GM18870 (cell line): ENCODE results near the gene DLX4.

Source experiments
- ATAC-seq: cut with Tn5 transposase; IDR thresholded peaks from one replicate; pipeline ENCODE4 v1.9.1; 2021; ENCODE audit warnings: moderate library complexity; ENCODE audit not compliant: unreplicated experiment

DLX4 gene

DNA sequence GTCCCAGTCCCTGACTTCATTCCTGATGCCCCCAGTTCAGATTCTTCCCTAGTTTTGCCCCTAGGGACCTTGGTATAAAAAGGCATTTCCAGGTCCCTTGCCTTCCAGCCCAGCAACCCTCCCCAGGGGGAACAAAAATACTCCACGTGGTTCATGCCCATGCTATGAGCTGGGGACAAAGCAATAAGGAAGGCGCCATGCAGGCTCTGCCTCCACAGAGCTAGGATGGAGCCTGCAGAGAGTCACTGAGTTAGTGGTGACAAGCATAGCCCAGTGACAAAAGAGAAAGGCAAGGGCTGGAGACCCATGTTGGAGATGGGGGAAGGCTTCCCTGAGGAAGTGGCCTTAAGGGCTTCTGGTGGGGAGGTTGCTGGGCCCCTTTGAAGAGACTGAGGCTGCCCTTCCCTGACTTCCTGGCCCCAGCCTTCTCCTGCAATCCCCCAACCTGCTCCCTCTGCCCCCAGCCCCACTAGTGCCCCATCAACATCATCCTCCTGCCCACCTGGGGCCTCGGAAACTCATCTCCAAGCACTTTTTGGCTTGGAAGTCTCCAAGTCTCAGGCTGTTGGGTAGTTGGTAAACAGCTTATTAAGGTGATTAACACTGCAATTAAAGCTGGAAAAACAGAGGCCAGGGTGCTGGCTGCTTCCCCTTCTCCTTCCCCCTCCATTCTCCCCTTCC lies 16.5 kb downstream of the DLX4 start:
- ATAC-seq = no peak

DNA sequence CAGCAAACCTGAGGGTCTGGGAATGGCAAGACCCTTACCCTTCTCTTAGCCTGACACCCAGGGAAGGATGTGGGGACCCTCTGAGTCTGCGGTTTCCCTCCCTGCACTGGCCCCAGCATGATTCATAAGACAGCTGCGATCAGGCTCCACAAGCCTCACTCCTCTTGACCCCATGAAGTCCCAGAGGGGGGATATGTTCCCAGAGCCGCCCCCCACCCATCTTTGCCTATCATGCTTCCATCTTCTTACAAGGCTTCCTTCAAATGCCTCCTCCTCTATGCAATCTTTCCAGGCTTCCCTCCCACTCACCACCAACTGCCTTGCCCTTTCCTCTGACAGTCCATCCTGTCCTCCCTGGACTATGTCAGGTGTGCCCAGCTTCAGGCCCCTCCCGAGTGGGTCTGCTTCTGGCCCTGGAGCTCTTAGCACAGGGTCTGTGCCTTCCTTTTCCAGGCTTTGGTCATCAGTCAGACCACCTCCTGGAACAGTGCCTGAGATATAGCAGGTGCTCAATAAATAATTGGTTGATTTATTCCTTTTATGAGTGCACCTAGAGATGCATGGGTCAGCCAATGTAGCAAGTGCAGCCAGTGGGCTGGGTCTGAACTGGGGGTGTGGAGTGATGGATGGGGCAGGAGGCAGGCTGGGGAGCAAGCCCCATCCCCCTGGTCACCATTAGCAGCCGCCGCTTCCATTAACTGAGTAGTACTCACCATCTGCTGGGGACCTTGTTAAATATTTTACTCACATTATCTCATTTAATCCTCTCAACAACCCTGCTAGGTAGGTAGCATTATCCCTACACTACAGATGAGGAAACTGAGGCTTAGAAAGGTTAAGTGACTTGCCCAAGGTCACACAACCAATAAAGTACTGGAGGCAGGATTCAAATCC lies 17.7 kb downstream of the DLX4 start:
- no peak for ATAC-seq

DNA sequence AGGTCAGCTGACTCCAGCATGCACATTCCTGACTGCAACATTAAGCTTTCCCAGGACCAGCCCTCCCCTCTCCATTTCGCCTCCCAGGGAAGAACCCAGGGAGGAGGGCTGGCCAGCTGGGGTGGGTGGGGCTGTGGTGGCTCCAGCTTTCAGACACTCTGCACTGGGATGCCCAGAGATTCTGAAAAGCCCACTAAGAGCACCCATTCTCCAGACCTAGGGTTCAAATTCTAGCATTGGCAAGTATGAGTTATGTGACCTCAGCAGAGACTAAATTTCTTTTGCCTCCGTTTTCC lies 18.2 kb downstream of the DLX4 start:
- no peak for ATAC-seq

DNA sequence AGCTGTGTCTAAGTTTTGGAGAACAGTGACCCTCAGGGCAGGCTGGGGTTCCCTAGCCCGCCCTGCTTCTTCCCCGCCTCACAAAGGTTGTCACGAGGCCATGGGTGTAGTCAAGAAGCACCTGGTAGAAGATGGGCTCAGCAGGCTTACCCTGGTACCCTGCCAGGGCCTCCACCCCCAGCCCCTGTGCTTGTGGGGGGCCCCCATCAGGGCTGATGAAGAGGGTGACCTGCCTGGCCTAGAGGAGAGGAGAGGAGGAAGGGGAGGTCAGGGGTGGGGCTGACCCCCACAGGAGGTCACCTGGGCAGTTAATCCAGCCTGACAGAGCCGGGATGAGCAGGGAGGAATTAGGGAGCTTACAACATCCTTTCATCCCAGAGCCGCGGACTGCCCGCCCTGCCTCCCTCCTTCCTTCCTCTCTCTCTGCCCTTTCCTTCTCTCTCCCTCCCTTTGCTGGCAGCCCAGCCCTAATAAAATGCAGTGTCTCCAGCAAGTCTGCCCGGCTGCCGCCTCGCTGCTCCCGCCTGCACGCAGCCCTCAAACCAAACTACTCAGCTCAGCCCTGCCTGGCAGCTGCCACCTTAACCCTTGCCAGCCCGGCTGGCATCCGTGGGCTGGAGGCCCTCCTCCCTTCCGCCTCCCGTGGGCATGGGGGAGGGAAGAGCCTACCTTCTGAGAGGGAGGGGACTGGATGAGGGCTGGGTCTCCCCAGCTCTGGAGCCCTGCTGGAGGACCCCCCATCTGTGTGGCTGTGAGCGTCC lies 18.9 kb downstream of the DLX4 start:
- no peak for ATAC-seq

DNA sequence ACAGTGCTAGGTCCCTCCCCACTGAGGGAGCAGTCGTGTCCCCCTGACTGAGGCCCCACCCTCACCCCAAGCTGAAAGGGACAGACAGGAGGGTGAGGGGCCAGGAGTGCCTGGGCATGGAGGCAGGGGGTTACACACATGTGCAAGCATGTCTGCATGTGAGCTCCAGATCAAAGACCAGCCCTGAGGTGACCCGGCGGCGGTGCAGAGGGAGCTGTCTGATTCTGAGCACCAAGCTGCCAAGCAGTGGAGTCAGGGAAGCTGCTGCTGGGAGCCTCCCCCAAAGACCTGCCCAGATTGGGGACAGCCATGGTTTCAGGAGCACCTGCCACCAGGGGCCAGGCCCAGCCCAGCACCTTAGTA lies 20.5 kb downstream of the DLX4 start:
- ATAC-seq = no peak

DNA sequence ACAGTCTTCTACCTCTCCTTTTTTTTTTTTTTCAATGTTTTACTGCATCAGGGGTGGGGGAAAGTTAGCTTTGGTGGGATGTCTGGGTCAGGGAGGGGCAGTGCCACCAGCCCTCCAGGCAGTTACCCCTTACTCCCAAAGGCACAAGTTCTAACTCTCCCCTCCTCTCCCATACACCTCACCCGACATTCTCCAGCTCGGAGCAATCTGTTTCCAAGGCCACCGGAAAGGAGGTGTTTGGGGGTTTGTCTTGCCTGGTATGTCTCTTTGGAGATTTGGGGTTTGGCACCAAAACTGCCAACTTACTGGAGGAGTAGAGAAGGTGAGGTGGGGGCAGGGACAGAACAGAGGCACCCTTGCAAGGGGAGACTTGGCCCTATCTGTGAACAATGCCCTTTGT lies 21.3 kb downstream of the DLX4 start:
- no peak for ATAC-seq

DNA sequence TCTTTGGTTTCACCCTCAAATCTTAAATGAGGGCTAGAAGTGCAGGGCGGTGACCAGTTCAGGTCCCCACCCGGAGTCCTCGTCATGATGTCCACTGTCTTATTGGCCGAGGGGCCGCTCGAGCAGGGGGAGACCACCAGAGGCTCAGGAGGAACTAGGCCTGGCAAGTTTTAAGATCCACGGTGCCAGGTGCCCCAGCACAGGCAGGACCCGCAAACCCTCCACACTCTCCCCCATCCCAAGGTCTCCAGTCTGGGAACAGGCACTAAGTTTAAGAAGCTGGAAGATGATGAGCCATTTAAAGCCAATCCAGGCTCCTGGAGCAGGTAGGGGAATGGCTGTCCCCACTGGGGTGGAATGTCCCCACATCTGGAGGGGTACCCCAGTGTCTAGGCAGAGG lies 21.9 kb downstream of the DLX4 start:
- no peak for ATAC-seq

DNA sequence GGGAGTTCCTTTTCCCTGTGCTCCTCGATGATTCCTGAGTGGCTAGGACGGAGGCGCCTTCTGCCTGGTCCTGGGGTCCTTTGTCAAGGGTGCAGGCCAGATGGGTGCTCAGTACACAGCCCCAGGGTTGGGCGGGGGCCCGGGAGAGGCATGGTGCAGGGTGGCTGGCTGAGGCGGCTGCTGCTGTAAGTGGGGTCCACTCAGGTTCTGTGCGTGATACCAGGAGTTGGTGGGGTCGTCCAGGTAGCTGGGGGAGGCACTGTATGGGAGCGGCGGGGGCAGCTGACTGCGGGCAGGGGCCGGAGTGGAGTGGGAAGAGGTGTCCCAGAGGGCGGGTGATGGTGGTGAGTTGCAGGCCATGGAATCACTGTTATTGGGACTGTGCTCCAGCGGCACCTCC lies 22.4 kb downstream of the DLX4 start:
- no peak for ATAC-seq

DNA sequence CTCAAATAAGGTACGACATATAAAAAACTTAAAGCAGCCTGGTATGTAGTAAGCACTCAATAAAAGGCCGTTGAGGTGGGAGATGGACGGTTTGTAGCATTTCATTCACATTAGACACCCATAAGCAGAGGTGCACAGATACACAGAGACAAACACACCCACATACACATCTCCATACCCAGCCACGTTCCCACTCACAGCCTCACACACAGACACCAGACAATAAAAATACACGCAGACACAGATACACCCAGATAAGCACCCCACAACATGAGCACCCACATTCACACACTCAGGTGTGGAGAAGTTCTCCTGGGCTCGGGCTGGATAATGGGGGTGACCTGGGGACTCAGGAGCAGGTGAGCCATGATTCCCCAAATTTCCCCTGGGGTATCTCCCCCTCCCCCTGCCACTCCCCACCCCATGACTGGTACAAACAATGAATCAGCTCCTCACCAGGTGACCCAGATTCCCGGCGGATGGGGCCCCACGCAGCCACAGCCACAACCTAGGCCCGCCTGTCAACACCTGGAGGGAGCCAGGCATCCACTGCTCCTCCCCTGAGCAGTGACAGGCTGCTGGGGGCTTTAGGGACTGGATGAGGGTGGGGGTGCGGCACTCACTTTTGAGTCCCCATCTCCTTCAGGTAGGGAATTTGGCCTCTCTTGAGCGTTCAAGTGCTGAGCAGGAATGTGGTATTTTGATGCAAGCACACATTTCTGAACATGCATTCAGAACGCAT lies 23.4 kb downstream of the DLX4 start:
- ATAC-seq = no peak

DNA sequence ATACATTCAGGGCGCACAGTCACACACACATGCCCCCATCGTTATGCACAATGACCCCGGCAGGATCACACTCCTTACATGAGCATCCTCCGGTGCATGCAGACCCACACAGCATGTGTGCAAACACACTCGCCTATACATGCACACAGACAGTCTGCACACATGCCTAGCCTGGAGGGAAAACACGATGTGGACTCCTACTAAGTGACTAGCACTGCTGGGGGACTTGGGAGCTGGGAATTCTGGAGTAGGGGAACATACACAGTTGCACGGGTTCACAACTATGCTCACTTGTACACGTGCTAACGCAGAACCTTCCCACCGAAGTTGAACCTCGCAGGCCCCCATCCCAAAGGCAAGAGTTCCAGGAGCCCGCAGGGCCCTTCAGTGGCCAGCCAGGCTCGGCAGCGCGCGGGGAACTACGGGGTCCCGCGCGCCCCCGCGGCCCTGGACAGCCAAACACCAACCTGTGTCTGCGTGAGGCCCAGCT lies 24.0 kb downstream of the DLX4 start:
- ATAC-seq = no peak

DNA sequence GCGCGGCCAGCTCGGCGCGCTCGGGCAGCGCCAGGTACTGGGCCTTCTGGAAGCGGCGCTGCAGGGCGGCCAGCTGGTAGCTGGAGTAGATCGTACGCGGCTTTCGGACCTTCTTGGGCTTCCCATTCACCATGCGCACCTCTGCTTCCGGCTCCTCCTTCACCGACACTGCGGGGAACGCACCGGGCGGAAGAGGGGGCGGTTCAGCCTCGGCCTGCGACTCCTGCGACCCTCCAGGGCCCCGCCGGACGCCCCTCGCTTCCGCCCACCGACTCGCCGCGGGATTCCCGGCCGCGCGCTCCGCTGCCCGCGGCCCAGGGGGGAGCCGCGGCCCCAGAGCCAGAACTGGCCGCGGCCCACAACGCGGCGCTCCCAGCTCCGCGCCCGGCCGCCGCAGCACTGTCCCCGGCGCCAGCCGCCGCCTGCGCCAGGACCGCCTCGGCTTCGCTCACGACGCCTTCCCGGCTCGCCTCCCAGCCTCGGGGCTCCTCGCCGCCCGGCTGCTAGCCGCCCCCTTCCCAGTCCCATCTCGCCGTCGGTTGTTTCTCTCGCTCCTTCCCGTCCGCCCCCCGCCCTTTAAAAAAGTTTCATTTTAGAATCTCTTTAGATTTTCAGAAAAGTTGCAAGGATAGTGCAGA lies 24.6 kb downstream of the DLX4 start:
- ATAC-seq = no peak

DNA sequence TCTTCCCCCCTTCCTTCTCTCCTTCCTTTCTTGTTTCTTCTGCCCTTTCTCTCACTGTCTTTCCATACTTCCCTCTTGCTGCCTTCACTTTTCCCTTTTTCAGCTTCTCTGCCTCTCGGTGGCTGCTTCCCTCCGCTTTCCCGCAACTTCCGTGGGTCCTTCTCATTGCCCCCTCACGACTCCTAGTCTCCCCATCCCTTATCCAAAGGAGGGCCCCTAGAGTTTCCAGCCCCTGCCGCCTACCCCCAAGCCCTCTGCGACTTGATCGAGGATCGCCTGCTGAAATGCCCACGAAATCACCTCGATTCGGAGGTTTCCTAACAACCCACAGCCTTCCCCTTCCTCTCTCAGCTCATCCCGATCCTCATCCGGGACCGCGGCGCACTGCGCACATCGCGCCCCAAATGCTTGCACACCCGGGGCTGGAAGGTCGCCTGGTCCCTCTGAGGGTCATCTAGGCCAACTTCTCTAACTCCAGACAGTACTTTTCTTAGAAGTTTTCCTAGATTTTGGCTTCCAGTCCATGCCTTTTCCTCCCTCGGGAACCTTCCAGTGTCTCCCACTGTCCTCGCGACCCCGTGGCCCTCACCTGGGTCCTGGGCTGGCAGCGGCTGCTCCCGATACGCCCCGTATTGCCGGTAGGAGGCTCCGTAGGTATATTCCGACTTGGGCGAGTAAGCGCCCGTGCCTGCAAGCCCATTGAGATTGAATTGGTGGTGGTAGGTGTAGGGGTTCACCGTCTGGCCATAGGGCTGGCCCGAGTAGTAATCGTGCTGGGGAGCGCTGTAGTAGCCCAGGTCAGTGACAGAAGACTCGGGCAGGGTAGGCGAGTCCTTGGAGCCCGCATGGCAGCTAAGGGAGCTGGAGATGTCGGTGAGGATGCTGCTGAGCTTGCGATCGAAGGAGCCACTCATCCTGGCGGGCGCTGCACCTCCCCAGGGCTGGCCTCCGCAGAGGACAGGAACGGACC lies 25.4 kb downstream of the DLX4 start:
- ATAC-seq = no peak

DNA sequence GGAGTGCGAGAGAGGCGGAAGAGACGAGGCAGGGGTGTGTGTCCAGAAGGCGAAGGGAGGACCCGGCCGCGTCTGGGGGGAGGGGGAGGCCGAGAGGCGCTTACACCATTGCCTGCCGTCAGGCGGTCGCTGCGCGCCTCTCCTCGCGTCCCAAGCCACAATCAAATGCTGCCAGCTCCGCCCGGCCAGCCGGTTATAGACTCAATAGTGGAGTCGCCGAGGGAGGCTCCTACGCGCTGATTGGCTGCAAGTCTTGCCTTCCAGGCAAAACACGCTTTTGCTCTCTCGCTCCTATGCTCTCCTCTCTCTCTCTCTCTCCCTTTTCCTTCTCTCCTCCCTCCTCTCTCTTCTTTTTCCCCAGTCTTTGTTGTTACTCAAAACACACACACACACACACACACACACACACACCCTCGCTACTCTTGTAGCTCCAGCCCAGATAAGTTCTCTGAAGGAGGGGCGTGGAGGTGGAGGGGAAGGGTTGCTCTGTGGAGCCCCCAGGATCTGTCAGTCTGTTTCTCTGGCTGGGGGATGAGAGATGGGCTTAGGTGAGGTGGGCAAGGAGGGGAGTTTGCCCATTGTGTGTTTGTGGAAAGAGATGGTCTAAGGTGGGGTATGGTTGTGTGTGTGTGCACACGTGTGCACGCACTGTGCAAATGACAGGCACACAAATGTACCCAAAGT lies 26.2 kb downstream of the DLX4 start, which contains the start of gene DLX3:
DLX3 (minus strand) TSS at position 170 of the 684 bp plus-strand sequence. CDS start 226 bp downstream, outside the sequence.
- ATAC-seq = no peak

DNA sequence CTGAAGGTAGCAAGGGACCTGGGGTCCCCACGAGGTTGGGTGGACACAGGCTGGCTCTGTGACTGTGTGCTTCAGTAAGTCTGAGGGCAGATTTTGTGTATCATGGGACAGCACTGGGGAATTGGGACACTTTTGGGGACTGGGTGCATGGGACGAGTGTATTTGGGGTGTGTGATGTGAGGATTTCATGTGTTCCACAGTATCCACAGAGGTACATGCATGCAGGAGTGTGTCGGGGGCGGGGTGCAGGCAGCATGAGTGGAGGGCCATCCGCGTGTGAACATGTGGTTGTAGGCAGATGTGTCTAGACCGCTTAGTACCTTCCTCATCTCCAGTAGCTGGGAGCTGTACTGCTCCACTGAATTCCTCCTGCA lies 27.1 kb downstream of the DLX4 start:
- no peak for ATAC-seq

DNA sequence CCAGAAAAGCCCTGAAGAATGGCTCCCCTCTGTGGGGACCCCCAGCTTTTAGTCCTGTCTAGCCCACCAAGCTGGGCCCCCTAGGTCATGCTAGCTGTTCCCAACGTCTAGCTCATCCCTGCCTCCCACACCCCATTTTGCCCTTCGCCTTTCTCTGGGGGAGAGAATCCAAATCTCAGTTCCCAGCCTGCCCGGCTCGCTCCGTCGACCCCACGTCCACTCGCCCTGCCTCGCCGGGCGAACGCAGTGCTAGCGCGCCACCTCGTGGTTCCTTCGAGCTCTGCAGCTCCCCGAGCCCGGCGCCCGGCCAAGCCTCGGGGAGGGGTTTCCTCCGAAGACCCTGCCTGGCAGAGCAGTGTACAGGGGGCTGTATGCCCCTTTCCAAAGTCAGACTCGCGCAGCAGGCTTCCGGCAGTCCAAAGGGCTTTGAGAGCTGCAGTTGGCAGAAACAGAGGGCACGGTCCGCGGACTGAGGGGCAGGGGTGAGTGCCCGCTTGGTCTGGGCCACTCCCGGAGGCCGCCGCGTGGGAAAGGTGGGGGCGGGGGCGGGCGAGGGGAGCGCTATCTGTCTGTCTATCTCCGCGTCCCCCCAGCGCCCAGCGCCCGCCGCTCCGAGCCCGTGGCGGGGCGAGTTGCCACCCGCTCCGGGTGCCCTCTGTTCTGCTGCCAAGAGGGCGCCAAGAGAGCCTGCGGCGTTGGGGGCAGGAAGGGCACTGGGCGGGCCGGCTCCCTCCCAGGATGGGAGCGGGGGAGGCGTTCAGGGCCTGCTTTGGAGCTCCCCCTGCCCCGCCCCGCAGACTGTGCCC lies 27.7 kb downstream of the DLX4 start:
- no peak for ATAC-seq

DNA sequence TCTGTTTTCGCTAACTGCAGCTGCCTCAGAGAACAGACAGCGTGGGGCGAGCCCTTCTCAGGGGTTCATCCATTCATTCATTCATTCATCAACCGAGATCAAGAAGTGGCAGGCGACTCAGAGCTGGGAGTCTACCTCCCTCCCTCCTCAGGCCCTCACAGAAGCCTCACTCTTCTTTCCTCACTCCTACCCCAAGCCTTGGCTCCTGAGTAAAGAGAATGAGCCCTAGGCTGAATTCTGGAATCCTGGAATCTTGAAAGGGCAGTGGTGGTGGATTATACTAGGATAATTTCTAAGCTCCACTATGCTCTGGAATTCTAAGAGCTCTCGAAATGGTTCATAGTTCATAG lies 28.3 kb downstream of the DLX4 start:
- ATAC-seq = no peak

DNA sequence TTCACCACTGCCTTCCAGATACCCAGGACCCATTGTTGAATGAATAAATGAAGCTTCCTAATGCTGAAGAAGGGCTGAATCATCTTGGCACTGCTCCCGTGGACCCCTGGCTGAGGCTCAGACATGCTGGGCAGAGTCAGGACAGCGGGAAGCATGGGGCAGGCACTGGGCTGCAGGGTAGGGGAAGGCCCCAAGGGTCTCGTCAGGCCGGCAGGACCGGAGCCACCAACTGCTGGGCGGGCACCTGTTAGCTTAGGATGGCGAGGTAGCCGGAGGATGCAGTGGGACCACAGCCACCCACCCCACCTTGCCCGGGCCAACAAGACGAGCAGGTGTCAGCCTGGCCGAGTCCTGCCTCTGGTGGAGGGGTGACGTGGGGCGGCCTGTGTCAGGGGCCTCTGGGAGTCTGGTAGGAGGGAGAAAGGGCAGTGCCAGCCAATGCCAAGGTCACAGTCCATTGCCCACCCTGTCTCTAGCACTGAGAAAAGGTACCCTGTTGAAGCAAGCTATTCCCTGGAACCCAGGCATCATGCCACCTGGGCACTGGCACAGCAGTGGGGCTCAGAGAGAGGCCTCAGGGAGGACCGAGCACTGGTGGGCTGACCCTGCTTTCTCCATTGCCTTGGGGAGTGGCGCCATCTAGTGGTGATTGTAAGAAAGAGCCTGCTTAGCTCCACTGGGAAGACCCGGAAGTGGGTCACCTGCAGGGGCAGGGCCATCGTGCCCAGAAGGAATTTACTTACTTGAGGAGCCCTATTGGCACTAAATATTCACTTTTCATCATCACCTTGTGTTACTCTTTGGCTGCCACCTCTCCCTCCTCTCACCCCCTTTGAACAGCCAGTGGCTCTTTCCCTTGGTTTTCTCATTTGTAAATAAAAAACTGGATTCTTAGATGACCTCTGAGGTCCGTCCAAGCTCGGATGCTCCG lies 29.0 kb downstream of the DLX4 start:
- ATAC-seq = no peak
